Activated naive CD8-positive, alpha-beta T cell treated with anti-CD3 and anti-CD28 coated beads for 36 hours (primary cell): Measurements from ENCODE around the gene TRIM24. TPM values are rescaled to one million over a fixed set of nuclear protein-coding genes. Genes with fewer than 3 reads are reported as not detected.
"Not testable (repeated sequence)": the region's sequence is repeated elsewhere in the genome, so short reads cannot be mapped to it uniquely, and the experiment has no call there.

Source experiments
- DNase-seq: peaks from one replicate; pipeline ENCODE4 v3.0.0; 2021
- H3K27ac Mint-ChIP-seq: one replicate; pipeline ENCODE4 v1.8.0; 2022; ENCODE audit warnings: mild to moderate bottlenecking, moderate library complexity, mixed read lengths
- H3K27me3 Mint-ChIP-seq: one replicate; pipeline ENCODE4 v1.8.0; 2022; ENCODE audit warnings: mild to moderate bottlenecking, mixed read lengths
- H3K36me3 Mint-ChIP-seq: one replicate; pipeline ENCODE4 v1.8.0; 2021; ENCODE audit warnings: mild to moderate bottlenecking, mixed read lengths
- H3K4me1 Mint-ChIP-seq: one replicate; pipeline ENCODE4 v1.8.0; 2021; ENCODE audit warnings: mixed read lengths
- H3K4me3 Mint-ChIP-seq: one replicate; pipeline ENCODE4 v1.8.0; 2022; ENCODE audit warnings: mild to moderate bottlenecking, moderate library complexity, mixed read lengths
- H3K9me3 Mint-ChIP-seq: one replicate; pipeline ENCODE4 v1.8.0; 2022; ENCODE audit warnings: mixed read lengths
- total RNA-seq, 2 experiments: library from RNA; stranded (reverse); gene quantifications; one replicate each; pipeline ENCODE4 v1.2.3, GENCODE V29; 2021

TRIM24 gene
- 10 to 100 TPM; 15.5 to 17.9 TPM for total RNA-seq

DNA sequence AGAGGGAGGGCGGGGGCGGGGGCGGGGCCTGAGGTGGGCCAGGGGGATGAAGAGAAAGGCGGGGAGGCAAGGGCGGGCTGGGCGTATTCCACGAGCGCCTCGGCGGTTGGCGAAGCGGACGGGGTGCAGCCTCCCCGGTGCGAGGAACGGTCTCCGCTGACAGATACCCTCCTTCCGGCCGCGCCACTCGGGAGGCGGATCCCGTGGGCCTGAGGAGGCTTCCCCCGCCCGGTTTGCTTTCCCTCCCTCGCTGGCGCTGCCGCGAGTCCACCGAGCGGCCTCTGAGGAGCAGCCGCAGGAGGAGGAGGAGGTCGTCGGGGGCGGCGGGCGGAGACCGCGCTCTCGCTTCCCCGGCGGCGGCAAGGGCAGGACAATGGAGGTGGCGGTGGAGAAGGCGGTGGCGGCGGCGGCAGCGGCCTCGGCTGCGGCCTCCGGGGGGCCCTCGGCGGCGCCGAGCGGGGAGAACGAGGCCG lies at the start of gene TRIM24:
TRIM24 (plus strand) TSS at position 84 of the 473 bp plus-strand sequence; CDS start at position 374, 290 bp downstream.
- H3K27ac Mint-ChIP-seq: peak within 1 kb of the TSS; percentile 92
- H3K4me3 Mint-ChIP-seq: peak within 1 kb of the TSS; percentile 90
- H3K36me3 Mint-ChIP-seq: peaks cover 12% of the 10 kb centered on the region
- H3K27me3 Mint-ChIP-seq: no peaks in the 10 kb centered on the region
- DNase-seq: peak; percentile 98
- peaks cover 19% of the 10 kb centered on the region for H3K4me1 Mint-ChIP-seq
- H3K9me3 Mint-ChIP-seq: peaks cover 1% of the 10 kb centered on the region

DNA sequence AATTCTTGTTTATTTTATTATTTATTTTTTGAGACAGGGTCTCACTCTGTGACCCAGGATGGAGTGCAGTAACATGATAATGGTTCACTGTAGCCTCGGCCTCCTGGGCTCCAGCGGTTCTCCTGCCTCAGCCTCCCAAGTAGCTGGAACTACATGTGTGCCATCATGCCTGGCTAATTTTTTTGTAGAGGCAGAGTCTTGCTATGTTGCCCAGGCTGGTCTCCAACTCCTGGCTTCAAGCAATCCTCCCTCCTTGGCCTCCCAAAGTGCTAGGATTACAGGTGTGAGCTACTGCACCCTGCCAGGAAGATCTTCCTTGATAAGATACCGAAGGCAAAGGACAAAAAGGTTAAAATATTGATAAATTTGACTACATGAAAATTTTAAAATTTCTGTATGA lies 48.0 kb upstream of the TRIM24 start:
- not testable (repeated sequence) for H3K27me3 Mint-ChIP-seq, H3K9me3 Mint-ChIP-seq, H3K4me1 Mint-ChIP-seq, DNase-seq, H3K36me3 Mint-ChIP-seq, H3K4me3 Mint-ChIP-seq, H3K27ac Mint-ChIP-seq

DNA sequence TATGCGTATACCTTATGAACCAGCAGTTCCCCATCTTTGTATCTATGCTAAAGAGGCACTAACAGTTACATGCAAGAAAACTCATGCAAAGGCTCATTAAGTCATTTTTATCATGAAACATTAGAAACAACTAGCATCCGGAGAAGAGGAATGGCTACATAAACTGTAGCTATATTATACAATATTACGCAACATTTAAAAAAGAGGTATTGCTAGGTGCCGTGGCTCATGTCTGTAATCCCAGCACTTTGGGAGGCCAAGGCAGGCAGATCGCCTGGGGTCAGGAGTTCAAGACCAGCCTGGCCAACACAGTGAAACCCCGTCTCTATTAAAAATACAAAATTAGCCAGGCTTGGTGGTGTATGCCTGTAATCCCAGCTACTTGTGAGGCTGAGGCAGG lies 47.1 kb upstream of the TRIM24 start:
- not testable (repeated sequence) for H3K27ac Mint-ChIP-seq, H3K4me3 Mint-ChIP-seq, H3K9me3 Mint-ChIP-seq, H3K27me3 Mint-ChIP-seq, DNase-seq, H3K36me3 Mint-ChIP-seq, H3K4me1 Mint-ChIP-seq

DNA sequence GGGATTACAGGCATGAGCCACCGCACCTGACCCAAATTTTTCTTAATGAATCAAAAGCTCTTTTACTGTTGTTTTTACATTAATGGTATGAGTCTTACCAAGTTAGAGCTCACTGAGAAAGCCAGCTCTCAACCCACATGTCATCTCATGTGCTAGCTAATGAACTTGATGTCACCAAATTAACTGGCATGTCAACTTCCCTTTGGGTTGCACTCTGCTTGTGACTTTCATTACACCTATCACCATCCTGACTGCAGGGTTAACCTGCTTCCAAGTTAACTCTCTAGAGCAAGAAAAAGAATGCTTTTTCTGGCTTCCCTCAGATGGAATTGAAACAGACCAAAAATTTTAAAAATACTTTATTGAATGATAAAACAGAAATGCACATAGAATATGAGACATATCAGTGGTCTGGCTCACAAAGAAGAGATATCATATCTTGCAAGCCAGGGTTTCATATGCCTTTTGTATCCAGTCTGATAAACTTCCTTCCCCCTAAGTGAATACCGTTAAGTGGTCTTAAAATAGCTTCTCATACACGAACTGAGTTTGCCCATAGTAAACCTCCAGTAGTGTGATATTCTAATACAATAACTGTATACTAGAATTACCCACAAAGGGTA lies 42.9 kb upstream of the TRIM24 start:
- H3K27me3 Mint-ChIP-seq: no peaks in the 10 kb centered on the region
- no peak overlapping the region for H3K27ac Mint-ChIP-seq
- peaks cover 3% of the 10 kb centered on the region for H3K9me3 Mint-ChIP-seq
- H3K36me3 Mint-ChIP-seq: no peaks in the 10 kb centered on the region
- DNase-seq: no peak
- no peaks in the 10 kb centered on the region for H3K4me1 Mint-ChIP-seq
- no peak overlapping the region for H3K4me3 Mint-ChIP-seq

DNA sequence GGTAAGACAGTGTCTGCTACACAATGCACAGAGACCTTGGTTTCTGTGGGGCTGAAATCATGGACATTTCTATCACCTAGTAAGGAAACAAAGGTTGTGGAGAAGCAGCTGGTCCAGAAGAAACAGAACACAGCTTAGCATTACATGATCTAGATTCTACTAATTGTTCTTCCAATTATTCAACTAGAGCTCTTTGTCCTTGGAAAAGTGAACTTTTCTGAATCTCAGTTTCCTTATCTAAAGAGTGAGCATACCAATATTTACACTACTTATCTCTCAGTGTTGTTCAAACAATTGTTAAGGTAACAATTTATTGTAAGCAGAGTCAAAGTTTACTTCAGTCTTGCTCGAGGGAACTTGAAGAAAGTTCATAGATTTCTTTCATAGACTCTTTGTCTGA lies 42.3 kb upstream of the TRIM24 start:
- no peak for DNase-seq
- Mint-ChIP-seq H3K4me1 (no peaks in the 10 kb centered on the region), H3K27ac (no peak overlapping the region), H3K27me3 (no peaks in the 10 kb centered on the region), H3K9me3 (peaks cover 3% of the 10 kb centered on the region), H3K36me3 (no peaks in the 10 kb centered on the region), H3K4me3 (no peak overlapping the region)

DNA sequence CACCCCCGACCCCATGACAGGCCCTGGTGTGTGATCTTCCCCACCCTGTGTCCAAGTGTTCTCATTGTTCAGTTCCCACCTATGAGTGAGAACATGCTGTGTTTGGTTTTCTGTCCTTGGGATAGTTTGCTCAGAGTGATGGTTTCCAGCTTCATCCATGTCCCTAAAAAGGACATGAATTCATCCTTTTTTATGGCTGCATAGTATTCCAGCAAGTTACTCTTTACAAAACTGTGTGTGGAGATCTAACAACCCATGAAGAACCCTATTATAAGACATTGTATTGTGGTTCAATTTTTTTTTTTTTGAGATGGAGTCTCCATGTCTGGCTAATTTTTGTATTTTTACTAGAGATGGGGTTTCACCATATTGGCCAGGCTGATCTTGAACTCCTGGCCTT lies 41.7 kb upstream of the TRIM24 start:
- DNase-seq, H3K27ac Mint-ChIP-seq, H3K36me3 Mint-ChIP-seq, H3K4me1 Mint-ChIP-seq, H3K9me3 Mint-ChIP-seq, H3K27me3 Mint-ChIP-seq, H3K4me3 Mint-ChIP-seq: not testable (repeated sequence)

DNA sequence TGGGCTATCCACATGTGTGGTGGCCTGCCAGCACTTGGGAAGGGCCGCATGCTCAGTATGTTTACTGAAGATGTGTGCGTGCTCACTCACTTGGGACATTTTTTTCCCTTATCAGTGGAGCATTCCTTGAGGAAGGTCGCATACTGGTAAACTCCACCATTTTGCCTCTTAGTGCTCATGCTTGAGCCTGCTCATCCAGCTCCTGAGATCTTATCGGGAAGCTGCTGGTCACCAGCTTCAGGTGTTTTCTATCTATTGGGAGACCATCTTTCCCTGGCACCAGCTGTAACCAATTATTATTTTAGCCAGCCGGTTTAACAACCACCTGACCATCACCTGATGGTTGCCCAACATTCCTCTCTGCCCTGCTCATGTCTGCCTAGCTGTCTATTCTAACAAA lies 35.0 kb upstream of the TRIM24 start:
- no peak for DNase-seq
- no peaks in the 10 kb centered on the region for H3K27me3 Mint-ChIP-seq
- H3K36me3 Mint-ChIP-seq: peaks cover 6% of the 10 kb centered on the region
- H3K27ac Mint-ChIP-seq: no peak overlapping the region
- H3K9me3 Mint-ChIP-seq: peaks cover 11% of the 10 kb centered on the region
- no peaks in the 10 kb centered on the region for H3K4me1 Mint-ChIP-seq
- H3K4me3 Mint-ChIP-seq: no peak overlapping the region

DNA sequence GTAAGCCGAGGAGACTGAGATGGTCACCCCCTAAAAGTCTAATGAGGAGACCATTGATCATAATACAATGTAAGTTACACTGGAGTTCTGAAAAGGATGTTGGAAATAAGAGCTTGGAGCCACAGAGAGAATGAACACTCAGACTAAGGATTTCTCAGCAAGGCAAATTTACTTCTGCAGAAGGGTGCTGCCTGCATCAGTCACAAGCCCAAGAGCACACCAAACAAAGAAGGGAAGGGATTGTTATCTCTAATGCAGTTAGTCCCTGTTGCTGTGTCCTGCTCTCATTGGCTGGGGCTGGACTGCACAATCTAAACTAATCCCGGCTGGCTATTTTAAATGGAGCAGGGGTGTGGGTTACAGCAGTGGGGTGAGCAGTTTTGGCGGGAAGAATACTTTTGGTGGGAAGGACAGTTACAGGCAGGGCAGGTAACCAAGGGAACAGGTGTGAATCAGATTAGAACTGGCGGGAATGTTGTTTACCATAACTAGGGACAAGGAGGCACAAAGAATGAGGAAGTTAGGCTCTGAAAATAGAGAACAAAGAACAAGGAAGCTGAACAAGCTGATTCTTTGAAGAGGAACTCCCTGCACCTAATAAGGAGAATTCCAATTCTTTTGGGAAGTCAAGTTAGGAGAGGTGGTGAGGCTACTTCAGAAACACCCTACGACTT lies 30.3 kb upstream of the TRIM24 start:
- H3K36me3 Mint-ChIP-seq: peaks cover 10% of the 10 kb centered on the region
- H3K27me3 Mint-ChIP-seq: no peaks in the 10 kb centered on the region
- H3K4me1 Mint-ChIP-seq: no peaks in the 10 kb centered on the region
- no peak overlapping the region for H3K27ac Mint-ChIP-seq
- no peak for DNase-seq
- no peak overlapping the region for H3K4me3 Mint-ChIP-seq
- peaks cover 25% of the 10 kb centered on the region for H3K9me3 Mint-ChIP-seq

DNA sequence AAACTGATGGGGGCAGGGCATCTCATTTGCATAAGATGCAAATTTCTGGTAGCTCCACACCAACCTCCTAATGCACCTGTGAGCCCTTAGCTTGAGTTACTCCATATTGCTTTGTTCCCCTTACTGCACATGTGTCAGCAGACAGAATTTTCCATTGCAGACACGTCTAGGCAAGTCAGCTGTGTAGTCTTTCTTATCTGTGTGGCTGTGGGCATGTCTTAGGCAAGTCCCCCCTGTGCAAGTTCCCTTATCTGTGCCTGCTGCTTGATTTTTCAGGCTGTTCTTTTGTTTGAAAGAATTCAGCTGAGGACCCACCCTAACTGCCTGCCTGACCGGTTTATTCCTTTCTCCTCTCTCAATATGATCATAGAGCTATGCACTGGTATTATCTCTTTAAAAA lies 28.5 kb upstream of the TRIM24 start:
- peaks cover 10% of the 10 kb centered on the region for H3K36me3 Mint-ChIP-seq
- no peak overlapping the region for H3K4me3 Mint-ChIP-seq
- H3K27ac Mint-ChIP-seq: no peak overlapping the region

DNA sequence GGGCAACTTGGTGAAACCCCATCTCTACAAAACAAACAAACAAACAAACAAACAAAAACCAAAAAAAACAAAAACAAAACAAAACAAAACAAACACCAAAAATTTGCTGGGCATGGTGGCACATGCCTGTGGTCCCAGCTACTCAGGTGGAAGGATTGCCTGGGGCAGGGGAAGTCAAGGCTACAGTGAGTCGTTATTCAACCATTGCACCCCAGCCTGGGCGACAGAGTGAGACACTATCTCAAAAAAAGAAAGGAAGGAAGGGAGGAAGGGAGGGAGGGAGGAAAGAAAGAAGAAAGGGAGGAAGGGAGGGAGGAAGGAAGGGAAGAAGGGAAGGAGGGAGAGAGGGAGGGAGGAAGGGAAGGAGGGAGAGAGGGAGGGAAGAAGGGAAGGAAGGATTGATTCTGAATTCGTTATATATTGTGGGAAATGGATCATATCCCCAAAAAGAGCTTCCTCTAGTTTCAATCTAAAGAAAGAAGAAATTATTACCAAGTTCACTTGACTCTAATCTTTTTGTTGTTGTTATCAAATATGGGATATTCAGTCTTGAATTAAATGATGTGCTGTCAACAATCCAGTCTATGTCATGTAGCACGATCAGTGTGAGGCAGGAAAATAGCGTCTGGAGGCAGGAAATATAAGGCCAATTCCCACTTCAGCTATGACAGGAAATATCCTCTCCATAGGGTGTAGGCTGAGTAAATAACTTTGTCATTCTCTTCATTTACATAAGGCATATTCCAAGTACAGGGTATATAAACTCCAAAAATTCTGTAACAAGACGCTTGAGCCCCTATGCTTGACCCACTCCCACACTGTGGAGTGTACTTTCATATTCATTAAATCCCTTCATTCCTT lies 26.2 kb upstream of the TRIM24 start:
- Mint-ChIP-seq H3K27ac (no peak overlapping the region), H3K9me3 (peaks cover 27% of the 10 kb centered on the region), H3K4me1 (no peaks in the 10 kb centered on the region), H3K4me3 (no peak overlapping the region), H3K36me3 (peaks cover 8% of the 10 kb centered on the region), H3K27me3 (no peaks in the 10 kb centered on the region)
- no peak for DNase-seq

More for the DNA sequence above, 28.5 kb upstream of the TRIM24 start:
- H3K9me3 Mint-ChIP-seq: peaks cover 29% of the 10 kb centered on the region
- no peaks in the 10 kb centered on the region for H3K4me1 Mint-ChIP-seq
- no peaks in the 10 kb centered on the region for H3K27me3 Mint-ChIP-seq
- DNase-seq: no peak

DNA sequence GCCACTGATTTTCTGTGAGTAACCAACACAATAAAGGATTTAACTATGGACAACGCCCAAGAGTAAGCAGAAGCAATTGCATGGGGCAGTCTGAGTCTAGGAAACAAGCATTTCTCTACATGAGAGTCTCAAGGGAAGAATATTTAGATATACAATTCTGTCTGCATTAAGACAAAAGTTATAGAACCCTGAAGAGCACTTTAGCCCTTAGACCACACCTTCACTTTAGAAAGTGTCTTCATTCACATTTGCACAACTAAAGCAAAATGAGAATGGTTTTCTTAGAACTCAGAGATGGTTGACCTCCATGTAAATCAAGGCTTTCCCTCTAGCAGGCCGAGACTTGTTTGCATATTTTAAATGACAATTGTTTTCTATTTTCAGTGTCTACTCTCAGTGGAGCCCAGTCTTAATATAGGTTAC lies 25.5 kb upstream of the TRIM24 start:
- H3K36me3 Mint-ChIP-seq: peaks cover 8% of the 10 kb centered on the region
- H3K27me3 Mint-ChIP-seq: no peaks in the 10 kb centered on the region
- peaks cover 22% of the 10 kb centered on the region for H3K9me3 Mint-ChIP-seq
- no peaks in the 10 kb centered on the region for H3K4me1 Mint-ChIP-seq
- no peak for DNase-seq
- H3K4me3 Mint-ChIP-seq: no peak overlapping the region
- H3K27ac Mint-ChIP-seq: no peak overlapping the region

DNA sequence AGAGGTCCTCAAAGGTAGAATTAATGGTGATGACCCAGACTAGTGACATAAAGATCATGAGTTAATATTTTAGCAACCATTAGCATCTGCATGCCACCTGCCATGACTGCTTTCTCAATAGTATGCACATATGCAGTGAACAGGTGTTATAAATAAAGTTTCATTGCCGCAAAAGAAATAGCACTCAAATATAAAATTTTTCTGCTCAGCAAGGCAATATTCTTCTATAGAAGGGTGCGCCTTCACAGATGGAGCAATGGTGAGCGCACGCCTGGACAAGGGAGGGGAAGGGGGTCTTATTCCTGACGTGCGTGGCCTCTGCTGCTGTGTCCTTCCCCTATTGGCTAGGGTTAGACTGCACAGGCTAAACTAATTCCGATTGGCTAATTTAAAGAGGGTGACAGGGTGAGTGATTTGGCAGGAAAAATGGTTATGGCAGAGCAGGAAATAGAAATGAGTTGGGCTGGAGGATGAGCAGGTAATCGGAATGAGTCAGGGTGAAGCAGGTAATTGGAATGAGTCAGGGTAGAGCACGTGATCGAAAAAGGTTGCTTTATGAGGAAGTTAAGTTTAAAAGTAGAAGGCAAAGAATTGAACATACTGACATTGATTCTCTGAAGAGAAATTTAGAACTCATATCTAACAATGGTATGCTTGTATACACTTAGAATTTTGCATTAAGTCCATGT lies 24.7 kb upstream of the TRIM24 start:
- Mint-ChIP-seq H3K4me3 (no peak overlapping the region), H3K36me3 (peaks cover under 1% of the 10 kb centered on the region), H3K4me1 (no peaks in the 10 kb centered on the region), H3K9me3 (peaks cover 14% of the 10 kb centered on the region), H3K27me3 (no peaks in the 10 kb centered on the region), H3K27ac (no peak overlapping the region)
- no peak for DNase-seq

DNA sequence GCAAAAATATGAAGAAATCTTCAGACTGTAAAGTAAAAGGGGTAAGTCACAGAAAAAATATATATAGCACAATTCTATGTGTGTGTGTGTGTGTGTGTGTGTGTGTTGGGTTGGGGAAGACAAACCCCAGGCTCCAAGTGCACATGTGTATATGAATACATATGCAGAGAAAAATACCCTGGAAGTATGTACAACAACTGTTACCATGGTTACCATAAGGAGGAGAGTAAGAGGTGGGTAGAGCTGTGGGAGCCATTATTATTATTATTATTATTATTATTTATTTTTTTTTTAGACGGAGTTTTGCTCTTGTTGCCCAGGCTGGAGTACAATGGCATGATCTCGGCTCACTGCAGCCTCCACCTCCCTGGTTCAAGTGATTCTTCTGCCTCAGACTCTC lies 23.7 kb upstream of the TRIM24 start:
- Mint-ChIP-seq H3K36me3 (no peaks in the 10 kb centered on the region), H3K27me3 (no peaks in the 10 kb centered on the region), H3K27ac (no peak overlapping the region), H3K9me3 (peaks cover 11% of the 10 kb centered on the region), H3K4me1 (no peaks in the 10 kb centered on the region), H3K4me3 (no peak overlapping the region)
- DNase-seq: no peak

DNA sequence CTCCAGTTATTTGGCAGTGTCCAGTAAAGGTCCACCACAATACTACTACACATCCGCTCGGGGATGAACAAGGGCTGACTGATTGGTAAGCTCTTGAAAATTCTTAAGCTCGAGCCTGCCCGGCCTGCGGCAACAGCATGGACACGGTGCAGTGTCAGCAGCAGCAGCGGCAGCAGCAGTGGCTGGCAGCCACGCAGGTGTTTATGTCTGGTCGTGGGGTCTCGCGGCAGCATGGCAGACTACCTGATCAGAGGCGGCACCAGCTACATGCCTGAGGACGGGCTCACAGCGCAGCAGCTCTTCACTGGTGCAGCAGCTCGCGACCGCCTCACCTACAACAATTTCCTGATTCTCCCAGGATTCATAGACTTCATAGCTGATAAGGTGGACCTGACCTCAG lies 19.6 kb upstream of the TRIM24 start:
- H3K27me3 Mint-ChIP-seq: no peaks in the 10 kb centered on the region
- no peaks in the 10 kb centered on the region for H3K36me3 Mint-ChIP-seq
- H3K4me1 Mint-ChIP-seq: no peaks in the 10 kb centered on the region
- peaks cover 2% of the 10 kb centered on the region for H3K9me3 Mint-ChIP-seq
- H3K4me3 Mint-ChIP-seq: no peak overlapping the region
- no peak for DNase-seq
- H3K27ac Mint-ChIP-seq: no peak overlapping the region

DNA sequence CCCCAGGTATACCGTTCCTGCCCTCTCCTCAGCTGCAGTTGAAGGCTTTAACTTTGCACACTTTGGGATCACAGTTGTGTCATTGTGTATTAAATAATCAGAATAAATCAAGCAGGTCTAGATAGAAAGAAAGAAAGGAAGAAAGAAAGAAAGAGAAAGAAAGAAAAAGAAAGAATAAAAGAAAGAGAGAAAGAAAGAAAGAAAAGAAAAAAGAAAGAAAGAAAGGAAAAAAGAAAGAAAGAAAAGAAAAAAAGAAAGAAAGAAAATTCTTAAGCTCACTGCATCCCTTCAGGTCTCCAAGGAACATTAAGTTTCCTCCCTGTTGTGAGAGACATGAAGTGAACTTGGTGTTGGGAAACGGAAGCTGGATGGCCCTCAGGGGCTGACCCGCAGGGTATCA lies 17.2 kb upstream of the TRIM24 start:
- no peak overlapping the region for H3K4me3 Mint-ChIP-seq
- H3K36me3 Mint-ChIP-seq: no peaks in the 10 kb centered on the region
- DNase-seq: no peak
- no peaks in the 10 kb centered on the region for H3K4me1 Mint-ChIP-seq
- H3K9me3 Mint-ChIP-seq: no peaks in the 10 kb centered on the region
- H3K27me3 Mint-ChIP-seq: no peaks in the 10 kb centered on the region
- H3K27ac Mint-ChIP-seq: no peak overlapping the region
